ENCODE measurements around the gene MEX3A.

MEX3A gene

GRCh38 chr1:156082309-156083091 lies at the start of gene MEX3A:
TSS of gene MEX3A (minus strand) at chr1:156082465. CDS start at chr1:156081998, 467 bp downstream.
- no peak for DNase-seq (ENCODE audit: extremely low read depth, low read depth)
- no peak for TF ChIP-seq CTCF (IDR thresholded peaks at IDR 0.05; ENCODE audit: low read depth, low read length, missing control alignments)

GRCh38 chr1:156130578-156130942 lies 48.3 kb upstream of the MEX3A start:
- DNase-seq (ENCODE audit: extremely low read depth, low read depth) = no peak
- TF ChIP-seq CTCF (IDR thresholded peaks at IDR 0.05; ENCODE audit: low read depth, low read length, missing control alignments) = no peak
- H3K4me3 ChIP-seq (replicated peaks; ENCODE audit: low read depth, low read length) = no peak overlapping the region

More at GRCh38 chr1:156082309-156083091, at the start of gene MEX3A:
- H3K4me3 ChIP-seq (replicated peaks; ENCODE audit: low read depth, low read length) = peak within 1 kb of the TSS; percentile 97

- H3K4me3 ChIP-seq (replicated peaks; ENCODE audit: low read depth, low read length) = peak overlapping the region; percentile 42
- peak; percentile 95 for DNase-seq (ENCODE audit: extremely low read depth, low read depth)
- TF ChIP-seq CTCF (IDR thresholded peaks at IDR 0.05; ENCODE audit: low read depth, low read length, missing control alignments) = peak; percentile 96
Measured at GRCh38 chr1:156129687-156130577, 47.7 kb upstream of the MEX3A start.

- H3K4me3 ChIP-seq (replicated peaks; ENCODE audit: low read depth, low read length) = peak overlapping the region; percentile 42
- DNase-seq (ENCODE audit: extremely low read depth, low read depth) = peak; percentile 85
- TF ChIP-seq CTCF (IDR thresholded peaks at IDR 0.05; ENCODE audit: low read depth, low read length, missing control alignments) = no peak
Measured at GRCh38 chr1:156128654-156129597, 46.7 kb upstream of the MEX3A start.

- no peak for DNase-seq (ENCODE audit: extremely low read depth, low read depth)
- TF ChIP-seq CTCF (IDR thresholded peaks at IDR 0.05; ENCODE audit: low read depth, low read length, missing control alignments) = no peak
- H3K4me3 ChIP-seq (replicated peaks; ENCODE audit: low read depth, low read length) = peak overlapping the region; percentile 42
Measured at GRCh38 chr1:156128308-156128653, 46.0 kb upstream of the MEX3A start.
